Amygdala (tissue), 56 donors: ENCODE data around the gene GPATCH8.
"Not testable (repeated sequence)": the region's sequence is repeated elsewhere in the genome, so short reads cannot be mapped to it uniquely, and the experiment has no call there.

Source experiments
- DNase-seq, 56 donors: peaks; one replicate each; lab custom pipeline; 2025; lab: John Stamatoyannopoulos, UW

Gene GPATCH8

GRCh38 chr17:44400226-44400847, 102.9 kb downstream of the GPATCH8 start:
- peak in 1 of 56 donors; percentile 23 for DNase-seq

GRCh38 chr17:44398692-44399691, 104.2 kb downstream of the GPATCH8 start:
- DNase-seq, result peak in 9 of 56 donors; percentile 9 to 32 (median 23)

DNA sequence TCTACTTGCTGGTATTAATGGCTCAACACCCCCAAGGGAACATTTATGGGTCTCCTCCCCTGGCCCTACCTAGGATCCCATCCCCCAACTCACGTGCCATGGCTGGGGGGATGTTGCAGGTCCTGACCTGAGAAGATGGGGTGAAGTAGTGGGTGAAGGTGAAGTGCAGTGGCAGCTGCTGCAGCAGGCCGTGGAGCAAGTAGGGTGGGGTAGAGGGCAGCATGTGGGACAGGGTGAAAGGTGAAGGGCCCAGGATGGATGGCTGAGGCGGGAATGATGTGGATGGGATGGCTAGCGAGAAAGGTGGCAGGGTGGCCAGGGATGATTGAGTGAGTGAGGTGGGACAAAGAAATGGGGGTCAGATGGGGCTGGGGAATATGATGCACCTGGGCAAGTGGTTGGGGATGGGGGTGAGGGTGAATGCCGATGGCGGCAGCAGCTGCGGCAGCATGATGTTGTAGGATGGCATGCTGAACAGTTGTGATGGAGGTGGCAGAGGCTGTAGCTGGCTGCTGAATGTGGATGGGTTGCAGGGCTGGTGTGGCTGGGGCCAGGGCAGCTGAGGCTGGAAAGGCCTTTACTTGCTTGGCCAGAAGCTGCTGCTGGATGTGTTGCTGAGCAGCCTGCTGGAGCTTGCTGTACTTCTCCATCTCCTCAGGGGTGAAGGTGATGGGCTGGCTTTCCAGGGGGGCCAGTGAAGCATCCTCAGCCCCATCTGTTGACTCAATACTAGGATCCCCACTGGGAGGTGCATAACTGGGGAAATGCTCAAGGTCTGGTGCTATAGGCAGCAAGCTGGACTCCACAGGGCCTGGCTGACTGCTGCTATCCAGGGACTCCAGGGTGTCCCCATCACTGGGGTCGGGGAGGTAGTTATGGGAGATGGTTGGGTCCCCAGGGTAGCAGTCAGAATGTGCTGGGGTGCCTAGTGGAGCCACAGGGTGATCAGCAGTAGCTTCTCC, 105.4 kb downstream of the GPATCH8 start:
- DNase-seq, result no peak

GRCh38 chr17:44396946-44397345, 106.3 kb downstream of the GPATCH8 start:
- DNase-seq, result no peak

DNA sequence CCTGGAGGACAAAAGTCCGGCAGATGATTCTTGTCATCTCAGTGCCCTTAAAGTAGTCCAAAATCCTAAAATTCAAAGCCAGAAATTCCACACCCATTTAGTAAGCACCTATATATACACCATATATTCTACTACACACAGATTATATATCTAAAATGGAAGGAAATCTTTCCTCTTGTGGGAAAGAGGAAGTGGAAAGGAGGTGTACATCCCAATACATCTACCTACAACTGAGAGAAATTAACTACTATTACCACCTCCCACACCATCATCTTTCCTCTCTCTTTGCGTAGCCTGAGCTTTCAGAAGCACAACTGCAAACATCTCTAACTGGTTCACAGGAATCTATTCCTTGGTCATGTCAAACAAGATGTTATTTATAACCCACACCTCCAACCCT, 108.4 kb downstream of the GPATCH8 start:
- no peak for DNase-seq

GRCh38 chr17:44394112-44394511, 109.1 kb downstream of the GPATCH8 start:
- not testable (repeated sequence) for DNase-seq

DNA sequence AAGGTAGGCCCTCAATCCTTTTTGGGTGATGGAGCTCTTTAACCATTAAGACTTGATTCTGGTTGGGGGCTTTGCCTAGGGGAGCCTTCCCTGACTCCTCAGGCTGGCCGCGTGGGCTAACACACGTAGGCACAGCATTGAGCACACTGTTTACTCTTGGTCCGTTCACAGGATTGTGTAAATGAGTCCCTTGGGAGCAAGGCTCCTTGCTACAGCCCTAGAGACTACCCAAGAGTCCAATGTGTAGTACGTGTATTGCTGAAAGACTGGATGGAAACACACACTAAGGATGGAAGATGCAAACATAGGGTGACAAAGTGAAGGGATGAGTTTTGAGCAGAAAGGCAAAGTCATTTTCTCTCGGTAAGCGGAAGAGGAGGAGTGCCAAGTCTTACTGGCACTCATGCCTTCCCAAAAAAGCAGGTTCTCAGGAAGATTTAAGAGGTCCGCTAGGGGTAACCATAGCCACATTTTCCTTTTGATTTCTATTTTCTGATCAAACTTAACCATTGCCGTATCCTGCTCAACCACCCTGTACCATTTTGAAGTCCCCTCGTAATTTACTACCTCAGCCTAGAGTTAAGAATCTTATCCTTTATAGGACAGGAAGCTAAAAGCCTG, 112.8 kb downstream of the GPATCH8 start:
- DNase-seq, result no peak

GRCh38 chr17:44389723-44390202, 113.4 kb downstream of the GPATCH8 start:
- no peak for DNase-seq

GRCh38 chr17:44389281-44389680, 113.9 kb downstream of the GPATCH8 start, which contains the start of gene ITGA2B:
Gene ITGA2B (minus strand): TSS chr17:44389649. CDS start chr17:44389473, 176 bp downstream.
- DNase-seq, result no peak

DNA sequence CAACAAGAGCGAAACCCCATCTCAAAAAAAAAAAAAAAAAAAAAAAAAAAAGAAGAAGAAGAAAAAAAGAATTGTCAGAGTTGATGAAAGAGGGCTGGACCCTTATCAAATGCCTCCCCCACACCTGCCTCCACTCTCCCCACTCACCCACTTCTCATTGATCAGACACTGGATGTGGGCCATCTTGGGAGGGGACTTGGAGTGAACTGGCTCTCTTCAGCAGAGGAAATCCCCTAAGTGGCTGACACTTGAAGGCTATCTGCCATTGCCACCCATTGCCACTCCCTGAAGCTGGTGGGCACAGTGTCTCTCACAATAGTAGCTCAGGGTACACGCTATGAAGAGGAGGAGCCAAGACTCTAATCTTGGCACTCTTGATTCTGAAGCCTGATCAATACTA, 115.4 kb downstream of the GPATCH8 start:
- no peak for DNase-seq

GRCh38 chr17:44386182-44386525, 117.1 kb downstream of the GPATCH8 start:
- DNase-seq, result no peak

GRCh38 chr17:44385287-44386181, 117.7 kb downstream of the GPATCH8 start:
- peak in 35 of 56 donors; percentile 8 to 84 (median 47) for DNase-seq

DNA sequence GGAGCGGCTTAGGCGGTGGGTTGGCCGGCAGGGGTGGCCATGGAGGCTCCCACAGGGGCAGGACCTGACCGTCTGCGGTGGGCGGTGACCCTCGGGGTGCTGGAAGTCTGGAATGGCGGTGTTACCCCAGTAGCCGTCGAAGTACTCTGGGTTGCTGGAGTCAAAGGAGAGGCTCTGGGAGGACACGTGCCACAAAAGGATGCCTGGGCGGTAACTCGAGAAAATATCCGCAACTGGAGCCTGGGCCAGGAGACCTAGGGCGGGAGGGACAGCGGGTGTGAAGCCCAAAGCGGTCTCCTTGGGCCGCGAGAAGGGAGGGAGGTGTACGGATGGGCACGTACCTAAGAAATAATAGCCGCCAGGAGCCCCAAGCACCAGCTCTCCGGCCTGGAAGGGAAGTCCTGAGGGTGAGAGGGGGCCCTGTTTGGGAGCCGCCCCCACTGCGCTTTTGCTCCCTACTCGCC, 118.4 kb downstream of the GPATCH8 start:
- no peak for DNase-seq

DNA sequence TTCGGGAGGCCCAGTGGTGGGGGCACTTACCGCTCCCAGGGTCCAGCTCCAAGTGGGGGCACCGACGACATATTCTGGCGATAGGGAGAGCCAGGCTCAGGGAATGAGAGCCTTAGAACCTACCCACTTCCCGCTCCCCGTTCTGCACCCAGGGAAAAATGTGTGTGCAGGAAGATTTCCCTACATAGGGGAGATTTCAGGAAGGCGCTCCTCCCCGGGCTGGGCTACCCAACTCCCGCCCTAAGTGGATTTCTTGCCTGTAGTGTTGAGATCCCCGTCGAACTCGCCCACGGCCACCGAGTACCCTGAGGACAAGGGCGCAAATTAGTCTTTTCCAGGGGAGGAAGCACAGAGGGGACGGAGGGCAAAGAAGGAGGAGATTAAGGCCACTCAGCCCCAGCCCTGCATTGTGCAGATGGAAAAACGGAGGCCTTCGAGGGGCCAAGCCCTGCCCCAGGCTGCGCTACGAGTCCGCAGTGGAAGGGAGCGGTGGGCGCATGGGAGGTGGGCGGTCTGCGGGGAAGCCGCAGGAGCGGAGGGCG, 118.9 kb downstream of the GPATCH8 start:
- no peak for DNase-seq

DNA sequence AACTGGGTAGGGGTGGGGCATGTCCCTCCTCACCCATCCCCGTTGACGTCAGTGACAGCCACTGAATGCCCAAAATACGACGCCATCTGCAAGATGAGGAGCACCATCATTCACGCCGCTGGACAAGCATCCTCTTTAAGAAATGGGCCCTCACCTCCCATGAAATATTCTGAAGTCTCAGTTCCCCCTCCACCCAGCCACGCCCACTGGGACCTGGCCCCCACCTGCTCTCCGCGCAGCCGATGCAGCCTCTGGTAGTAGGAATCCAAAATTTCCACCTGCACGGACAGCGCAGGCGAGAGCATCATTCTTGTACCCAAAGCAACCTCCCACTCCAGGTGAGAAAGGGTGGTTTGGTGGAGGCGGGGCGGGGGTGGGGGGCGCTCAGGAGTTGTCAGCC, 119.3 kb downstream of the GPATCH8 start:
- DNase-seq, result no peak

DNA sequence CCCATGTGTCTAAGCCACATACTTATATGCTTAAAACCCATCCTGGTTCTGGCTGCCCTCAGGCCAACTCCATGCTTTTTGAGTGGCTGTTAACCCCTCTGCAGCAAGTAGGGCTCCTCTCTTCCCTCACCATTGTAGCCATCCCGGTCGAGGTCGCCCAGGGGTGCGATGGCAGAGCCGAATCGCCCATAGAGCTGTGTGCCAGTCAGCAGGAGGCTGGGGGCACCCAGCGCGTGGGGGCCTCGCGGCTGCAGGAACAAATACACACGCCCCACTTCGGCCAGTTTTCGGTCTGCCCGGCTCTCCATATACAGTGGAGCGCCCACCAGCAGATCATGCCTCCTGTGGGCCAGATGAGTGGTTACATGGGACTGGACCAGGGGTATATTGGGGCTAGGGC, 119.8 kb downstream of the GPATCH8 start:
- DNase-seq, result no peak

- DNase-seq, result no peak
Observed at GRCh38 chr17:44382917-44383316, 120.3 kb downstream of the GPATCH8 start.

DNA sequence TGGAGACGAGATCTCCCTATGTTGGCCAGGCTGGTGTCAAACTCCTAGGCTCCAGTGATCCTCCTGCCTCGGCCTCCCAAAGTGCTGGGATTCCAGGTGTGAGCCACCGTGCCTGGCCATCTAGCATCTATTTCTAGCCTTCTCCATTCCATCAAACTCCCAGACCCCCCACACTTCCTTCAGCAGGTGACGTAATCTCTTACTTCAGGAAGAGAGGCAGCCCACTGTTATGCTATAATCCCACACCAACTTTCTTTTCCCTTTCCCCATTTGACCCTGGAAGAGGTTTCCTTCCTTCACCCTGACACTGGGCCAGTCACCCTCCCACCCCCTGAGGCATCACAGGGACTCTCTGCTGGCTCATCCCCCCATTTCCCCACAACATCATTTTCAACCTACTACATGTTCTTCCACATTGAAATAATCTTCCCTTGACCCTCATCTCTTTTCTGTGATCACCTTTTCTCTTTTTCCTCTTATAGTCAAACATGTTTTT, 121.3 kb downstream of the GPATCH8 start:
- DNase-seq, result no peak
